ENCODE data around the gene H2BK1.

Gene H2BK1

DNA sequence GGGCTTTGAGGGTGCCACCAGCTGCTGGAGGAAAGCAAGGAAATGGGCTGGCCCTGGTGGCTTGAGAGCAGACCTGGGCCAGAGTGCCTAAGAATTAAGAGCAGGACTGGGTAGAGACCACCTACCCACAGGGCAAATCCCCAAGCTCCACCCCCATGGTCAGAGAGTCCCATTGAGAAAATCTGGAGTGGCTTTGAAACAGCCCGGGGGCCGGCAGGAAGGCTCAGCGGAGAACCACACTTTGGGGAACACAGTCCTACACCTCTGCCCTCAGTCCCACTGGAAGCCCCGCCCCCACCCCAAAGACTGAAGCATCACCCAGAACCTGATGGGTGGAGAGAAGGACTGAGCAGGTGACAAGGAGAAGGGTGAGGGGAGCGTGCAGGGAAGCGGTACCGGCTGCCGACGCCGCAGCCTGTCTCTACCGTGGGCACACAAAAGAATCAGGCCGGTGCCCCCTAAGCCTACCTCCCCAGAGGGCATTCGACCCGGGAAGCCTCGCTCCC is 34.6 kb upstream of the H2BK1 start:
- DNase-seq: no peak

DNA sequence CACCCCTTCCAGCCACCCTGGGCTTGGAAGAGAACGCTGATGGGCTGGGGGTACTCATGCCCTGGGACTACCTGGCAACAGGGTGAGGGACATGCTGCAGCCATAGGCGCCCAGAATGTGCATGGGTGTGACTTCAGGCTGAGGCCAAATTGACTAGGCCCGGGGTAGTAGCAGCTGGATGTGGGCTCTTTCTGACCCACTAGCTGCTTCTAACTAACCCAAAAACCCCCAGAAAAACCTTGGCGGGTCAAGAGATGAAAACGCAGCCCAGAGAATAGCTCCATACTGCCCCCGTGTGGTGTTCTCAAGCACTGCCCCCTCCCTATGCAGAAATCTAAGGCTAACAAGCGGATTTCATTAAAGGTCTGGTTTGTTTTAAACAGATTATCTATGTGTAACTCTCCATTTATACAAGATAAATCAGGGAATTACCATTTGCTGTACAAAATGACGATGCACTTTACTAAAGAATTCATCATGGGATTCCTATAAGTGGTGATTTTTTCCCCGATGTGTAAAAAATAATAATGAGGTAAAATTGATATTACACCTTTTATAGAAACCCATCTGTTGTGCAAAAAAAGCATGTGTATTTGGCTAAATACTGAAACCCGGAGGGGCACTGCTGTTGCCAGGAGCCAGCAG is 34.0 kb upstream of the H2BK1 start:
- peak; percentile 55 for DNase-seq

DNA sequence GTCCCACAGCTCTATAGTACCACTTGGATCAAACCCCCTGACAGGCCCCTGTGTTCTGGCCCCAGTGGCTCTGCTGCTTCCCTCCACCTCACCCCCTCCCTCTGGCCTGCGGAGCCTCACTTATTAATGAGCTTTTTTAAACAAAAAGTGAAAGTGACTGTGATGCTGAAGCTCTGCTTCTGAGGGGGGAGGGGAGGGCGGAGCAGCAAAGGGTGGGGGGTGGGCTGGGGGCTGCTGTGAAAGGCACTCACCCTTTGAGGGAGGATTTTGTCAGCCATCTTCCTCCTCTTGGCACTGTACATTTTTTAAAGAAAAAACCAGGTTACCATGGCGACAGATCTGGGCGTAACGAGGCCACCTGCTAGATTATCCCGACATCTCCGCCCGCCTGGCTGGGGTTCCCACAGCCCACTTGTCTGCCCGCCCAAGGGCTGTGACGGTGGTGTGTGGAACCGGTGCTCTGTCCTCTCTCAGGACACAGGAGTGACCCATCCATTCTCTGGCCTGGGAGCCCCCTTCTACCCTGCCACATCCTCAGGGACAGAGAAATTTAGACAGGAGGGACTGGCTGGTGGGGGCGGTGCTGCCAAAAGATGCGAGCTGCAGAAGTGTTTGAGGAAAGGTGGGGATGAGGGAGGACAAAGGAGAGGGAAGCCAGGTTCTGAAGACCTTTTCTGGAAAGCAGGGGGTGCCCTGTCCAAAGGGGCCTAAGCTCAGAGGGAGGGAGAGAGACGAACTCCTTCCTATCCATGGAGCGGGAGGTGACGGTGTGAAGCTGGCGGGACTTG is 33.3 kb upstream of the H2BK1 start:
- peak; percentile 34 for DNase-seq

DNA sequence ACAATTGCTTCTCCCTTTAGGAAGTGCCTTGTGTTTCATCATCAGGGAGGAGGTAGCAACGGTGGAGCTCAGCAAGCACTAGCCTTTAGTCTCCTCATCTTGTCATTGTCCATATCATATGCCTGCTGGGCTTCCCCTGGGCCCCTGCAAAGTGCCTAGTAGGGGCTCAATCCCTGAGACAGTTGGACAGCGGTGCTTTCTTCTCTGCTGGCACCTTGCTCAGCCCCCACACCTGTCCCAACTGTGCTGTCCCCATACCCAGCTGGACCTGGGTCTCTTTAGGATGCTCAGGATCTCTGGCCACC is 32.7 kb upstream of the H2BK1 start:
- no peak for DNase-seq

DNA sequence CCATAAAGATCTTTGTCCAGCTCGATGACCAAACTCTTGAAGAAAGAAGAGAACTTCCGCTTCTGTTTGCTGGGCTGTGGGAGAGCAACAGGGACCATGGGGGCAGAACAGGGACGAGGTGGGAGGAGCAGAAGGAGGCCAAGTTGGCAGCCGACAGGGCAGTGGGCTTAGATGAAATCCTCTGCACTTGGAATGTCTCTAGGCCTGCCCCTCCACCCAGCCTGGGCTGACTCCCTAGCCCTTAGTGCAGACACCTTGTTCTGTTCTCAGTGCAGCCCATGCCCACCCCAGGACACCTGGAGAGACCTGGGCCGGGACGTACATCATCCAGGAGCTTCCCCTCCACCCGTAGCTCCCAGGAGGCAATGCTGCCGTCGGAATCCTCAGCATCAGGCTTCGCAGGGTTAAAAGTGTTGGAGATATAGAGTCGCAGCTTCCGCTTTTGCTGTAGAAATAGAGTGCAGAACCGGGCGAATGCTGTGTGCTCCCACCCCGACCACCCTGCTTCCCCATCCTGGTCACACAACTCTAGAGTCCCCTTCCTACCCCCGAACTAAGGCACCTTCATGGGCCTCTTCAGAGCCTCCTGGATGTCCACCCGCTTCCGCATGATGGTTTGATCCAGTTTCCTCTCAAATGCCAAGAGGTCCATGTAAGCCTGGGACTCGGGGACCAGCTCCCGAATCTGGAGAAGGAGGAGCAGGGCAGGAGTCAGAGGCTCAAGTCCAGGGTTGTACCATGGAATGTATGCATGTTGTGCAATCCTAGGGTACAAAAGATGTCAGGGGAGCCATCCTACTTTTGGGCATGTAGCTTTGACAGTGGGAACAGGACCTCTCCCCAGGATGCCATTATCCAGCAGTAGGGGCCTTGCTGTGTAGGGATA is 32.1 kb upstream of the H2BK1 start:
- DNase-seq: no peak

DNA sequence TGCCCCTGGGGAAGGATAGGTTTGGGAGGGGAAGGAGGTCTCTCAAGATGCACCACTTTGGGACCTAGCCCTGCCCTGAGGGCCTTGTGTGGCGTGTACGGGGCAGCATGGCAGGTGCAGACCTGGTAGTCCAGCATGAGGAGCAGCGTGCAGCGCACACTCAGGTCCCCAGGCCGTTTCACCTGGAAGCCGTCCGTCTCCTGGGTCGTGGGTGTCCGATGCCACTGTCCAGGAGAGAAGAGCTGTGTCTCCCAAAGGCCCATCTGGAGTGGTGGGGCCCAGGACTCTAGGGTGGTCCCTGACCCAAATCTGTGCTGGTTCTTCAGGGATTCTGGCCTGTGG is 31.4 kb upstream of the H2BK1 start:
- DNase-seq: no peak

DNA sequence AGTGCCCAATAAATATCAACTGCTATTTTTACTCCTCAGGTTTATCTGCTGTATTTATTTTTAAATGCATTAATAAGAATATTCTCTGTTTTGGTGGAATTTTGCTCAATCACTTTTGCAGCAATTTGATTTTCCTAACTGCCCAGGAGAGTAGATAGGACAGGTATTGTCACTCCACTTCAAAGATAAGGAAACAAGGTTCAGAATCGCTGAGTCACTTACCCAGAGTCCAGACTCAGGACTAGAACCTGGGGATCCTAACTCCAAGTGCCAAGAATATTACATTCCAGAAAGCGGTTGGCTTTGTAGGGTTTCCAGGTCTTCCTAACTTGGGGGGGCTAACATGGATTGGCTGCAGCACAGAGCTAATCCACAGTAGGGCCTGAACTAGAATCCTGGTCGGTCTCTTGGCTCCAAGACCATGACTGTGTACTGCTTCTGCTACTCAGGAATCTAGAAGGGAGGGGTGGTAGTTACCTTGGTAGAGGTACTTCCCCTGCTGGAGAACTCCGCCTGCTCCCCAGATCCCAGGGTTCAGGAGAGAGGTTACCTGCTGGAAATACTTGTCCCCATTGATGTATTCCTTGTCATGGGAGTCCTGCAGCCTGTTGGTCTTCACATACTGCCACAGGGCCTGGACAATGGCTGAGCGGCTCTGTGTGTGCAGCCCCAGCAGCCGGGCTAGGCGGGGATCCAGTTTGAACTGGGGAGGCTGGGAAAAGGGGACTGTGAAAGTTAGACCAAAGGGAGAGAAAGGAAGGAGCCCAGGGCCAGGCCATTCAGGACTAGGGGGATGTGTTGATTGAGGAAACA is 30.9 kb upstream of the H2BK1 start:
- DNase-seq: no peak

DNA sequence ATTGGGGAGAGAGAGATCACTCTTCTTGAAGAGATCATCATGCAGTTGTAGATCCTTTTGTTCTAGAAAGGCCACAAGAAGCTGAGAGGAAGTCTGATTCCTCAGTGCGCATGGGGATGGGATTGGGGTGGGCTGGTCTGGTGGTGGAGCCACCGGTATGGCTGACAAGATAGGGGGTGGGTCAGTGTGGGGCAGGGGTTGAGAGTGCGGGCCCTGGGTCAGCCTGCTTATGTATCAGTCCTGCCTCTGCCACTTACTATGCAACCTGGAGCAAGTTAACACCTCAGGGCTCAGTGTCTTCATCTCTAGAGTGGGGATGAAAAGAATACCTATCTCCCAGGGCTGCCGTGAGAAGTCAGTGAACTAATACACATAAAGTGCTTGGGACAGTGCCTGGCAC is 30.2 kb upstream of the H2BK1 start:
- no peak for DNase-seq

DNA sequence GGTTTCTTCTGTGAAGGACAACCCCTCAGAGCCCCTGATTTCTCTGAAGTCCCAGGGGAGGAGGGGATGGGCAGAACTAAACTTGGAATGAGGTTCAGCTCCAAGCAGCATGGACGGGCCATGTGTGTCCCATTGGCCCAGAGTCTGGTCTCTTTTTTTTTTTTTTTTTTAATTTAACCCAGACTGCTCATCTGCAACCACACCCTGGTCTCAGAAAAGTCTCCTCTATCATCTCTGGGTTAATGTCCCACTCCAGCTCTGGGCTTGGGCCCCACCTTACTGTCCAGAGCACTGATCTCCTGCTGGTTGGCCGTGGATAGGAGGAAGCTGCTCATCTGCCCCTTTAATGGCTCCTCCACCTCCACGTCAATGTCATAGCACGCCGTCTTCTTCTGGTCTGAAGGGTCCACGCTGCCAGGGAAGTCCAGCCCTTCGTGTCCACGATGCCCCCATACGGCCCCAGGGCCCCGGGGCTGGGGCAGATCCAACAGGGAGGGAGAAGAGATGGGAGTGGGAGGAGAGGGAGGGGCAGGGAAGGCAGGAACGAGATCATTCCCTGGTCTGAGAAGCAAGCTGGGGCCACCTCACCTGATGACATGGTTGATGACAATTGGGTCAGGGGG is 29.7 kb upstream of the H2BK1 start:
- DNase-seq: no peak

DNA sequence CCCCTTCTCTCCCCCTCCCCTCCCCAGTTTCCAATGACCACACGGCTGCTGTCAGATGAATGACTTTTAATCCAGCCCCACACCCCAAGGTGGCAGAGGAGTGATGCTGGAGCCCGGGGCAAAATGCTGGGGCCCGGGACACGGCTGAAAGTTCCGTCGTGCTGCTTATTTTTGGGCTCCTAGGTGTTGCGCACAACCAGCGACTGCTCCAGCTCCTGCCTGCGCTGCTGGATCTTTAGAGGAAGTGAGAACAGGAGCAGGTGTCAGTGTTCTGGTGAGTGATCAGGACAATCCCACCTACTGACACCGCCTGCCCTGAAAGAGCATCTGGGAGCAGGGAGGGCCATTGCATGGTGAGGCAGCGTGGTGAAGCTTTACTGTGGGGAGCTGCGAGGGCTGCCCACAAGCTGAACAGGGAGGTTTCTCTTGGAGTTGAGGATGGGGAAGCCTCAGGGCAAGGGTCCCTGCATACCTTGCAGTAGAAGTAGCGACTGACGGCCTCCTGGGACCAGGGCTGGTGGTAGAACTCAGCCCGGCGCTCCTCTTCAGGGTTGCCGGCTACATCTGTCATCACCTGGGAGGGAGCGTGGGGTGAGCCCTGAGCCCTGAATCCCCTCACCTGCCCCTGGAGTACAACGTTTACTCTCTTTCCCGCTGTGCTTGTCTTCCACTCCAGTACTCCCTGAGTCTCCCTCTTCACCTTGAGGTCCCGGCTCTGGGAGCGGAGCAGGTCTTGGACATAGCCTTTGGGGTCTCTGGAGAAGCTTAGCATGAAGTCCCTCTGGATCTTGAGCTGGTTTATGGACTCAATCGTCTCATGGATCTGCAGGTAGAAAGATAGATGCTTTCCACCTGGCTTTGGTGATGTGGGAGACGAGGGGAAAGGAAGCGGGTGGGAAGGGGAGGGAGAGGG is 28.9 kb upstream of the H2BK1 start:
- no peak for DNase-seq

DNA sequence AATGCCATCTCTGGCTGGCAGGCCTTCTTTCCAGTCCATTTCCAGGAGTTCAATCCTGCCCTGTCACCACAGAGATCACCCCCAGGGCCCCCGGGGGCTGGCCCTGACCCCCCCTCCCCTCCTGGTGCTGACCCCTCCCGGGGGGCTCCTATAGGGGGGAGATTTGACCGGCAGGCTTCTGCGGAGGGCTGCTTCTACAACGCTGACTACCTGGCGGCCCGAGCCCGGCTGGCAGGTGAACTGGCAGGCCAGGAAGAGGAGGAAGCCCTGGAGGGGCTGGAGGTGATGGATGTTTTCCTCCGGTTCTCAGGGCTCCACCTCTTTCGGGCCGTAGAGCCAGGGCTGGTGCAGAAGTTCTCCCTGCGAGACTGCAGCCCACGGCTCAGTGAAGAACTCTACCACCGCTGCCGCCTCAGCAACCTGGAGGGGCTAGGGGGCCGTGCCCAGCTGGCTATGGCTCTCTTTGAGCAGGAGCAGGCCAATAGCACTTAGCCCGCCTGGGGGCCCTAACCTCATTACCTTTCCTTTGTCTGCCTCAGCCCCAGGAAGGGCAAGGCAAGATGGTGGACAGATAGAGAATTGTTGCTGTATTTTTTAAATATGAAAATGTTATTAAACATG is 28.0 kb upstream of the H2BK1 start:
- DNase-seq: no peak

DNA sequence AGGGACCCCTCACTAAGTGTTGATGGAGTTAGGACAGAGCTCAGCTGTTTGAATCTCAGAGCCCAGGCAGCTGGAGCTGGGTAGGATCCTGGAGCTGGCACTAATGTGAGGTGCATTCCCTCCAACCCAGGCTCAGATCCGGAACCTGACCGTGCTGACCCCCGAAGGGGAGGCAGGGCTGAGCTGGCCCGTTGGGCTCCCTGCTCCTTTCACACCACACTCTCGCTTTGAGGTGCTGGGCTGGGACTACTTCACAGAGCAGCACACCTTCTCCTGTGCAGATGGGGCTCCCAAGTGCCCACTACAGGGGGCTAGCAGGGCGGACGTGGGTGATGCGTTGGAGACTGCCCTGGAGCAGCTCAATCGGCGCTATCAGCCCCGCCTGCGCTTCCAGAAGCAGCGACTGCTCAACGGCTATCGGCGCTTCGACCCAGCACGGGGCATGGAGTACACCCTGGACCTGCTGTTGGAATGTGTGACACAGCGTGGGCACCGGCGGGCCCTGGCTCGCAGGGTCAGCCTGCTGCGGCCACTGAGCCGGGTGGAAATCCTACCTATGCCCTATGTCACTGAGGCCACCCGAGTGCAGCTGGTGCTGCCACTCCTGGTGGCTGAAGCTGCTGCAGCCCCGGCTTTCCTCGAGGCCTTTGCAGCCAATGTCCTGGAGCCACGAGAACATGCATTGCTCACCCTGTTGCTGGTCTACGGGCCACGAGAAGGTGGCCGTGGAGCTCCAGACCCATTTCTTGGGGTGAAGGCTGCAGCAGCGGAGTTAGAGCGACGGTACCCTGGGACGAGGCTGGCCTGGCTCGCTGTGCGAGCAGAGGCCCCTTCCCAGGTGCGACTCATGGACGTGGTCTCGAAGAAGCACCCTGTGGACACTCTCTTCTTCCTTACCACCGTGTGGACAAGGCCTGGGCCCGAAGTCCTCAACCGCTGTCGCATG is 27.2 kb upstream of the H2BK1 start:
- no peak for DNase-seq

DNA sequence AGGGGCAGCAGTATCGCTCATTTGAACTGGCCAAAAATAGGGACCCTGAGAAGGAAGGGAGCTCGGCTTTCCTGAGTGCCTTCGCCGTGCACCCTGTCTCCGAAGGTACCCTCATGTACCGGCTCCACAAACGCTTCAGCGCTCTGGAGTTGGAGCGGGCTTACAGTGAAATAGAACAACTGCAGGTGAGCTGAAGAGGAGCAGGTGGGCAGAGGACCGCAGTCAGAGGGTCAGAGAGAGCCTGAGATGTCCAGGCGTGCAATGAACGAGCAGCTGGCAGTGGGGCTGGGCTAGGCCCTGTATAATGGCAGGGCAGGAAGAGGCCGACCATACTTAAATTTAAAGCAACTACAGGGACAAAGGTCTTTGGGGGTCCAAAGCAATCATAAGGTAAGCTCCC is 26.1 kb upstream of the H2BK1 start:
- no peak for DNase-seq

DNA sequence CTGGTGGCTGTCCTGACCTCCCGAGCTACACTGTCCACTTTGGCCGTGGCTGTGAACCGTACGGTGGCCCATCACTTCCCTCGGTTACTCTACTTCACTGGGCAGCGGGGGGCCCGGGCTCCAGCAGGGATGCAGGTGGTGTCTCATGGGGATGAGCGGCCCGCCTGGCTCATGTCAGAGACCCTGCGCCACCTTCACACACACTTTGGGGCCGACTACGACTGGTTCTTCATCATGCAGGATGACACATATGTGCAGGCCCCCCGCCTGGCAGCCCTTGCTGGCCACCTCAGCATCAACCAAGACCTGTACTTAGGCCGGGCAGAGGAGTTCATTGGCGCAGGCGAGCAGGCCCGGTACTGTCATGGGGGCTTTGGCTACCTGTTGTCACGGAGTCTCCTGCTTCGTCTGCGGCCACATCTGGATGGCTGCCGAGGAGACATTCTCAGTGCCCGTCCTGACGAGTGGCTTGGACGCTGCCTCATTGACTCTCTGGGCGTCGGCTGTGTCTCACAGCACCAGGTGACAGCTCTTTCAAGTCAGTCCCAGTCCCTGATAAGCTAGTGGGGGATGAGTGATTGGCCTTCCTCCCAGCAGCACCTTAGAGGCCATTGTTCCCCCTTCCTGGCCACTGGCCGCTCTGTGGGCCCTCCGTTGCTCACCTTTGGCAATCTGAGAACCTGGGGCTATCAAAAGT is 25.0 kb upstream of the H2BK1 start:
- DNase-seq: no peak

DNA sequence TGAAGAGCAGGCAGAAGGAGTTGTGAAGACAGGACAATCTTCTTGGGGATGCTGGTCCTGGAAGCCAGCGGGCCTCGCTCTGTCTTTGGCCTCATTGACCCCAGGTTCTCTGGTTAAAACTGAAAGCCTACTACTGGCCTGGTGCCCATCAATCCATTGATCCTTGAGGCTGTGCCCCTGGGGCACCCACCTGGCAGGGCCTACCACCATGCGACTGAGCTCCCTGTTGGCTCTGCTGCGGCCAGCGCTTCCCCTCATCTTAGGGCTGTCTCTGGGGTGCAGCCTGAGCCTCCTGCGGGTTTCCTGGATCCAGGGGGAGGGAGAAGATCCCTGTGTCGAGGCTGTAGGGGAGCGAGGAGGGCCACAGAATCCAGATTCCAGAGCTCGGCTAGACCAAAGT is 23.5 kb upstream of the H2BK1 start:
- DNase-seq: no peak

DNA sequence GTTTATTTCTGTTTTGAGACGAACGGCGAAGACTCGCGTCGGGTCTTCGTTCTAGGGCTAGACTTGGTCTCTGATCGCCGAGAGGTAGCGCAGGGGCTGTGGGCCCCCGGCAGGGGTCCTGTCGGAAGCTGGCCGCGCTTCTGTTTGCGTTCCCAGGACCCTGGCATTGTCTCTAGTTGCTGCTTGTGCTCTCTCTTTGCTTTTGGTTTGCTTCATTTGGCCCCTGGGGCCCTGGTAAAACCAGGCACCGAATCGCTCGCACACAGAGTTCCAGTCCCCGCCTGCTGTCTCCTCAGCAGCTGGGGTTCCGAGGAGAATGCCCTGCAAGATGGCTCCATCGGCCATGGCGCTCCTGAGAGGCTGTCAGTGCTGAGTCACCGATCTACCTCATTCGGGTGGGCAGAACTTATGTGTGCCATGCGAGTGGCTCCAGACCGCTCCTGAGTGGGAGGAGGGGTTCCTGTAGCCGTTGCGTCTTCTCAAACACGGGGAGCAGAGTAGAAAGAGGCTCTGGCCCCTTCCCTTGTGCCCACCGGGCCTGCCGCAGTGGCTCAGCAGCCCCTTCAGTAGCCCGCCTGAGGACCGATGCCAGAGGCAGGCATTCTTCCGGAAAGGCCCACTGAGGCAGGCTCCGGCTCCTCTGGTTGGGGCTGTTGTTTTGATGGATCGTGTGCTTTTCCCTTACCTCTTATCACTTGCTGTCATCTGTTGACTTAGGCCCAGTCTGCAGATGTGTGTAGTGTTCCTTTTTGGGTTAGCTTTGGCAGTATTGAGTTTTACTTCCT is 22.8 kb upstream of the H2BK1 start:
- peak; percentile 77 for DNase-seq

DNA sequence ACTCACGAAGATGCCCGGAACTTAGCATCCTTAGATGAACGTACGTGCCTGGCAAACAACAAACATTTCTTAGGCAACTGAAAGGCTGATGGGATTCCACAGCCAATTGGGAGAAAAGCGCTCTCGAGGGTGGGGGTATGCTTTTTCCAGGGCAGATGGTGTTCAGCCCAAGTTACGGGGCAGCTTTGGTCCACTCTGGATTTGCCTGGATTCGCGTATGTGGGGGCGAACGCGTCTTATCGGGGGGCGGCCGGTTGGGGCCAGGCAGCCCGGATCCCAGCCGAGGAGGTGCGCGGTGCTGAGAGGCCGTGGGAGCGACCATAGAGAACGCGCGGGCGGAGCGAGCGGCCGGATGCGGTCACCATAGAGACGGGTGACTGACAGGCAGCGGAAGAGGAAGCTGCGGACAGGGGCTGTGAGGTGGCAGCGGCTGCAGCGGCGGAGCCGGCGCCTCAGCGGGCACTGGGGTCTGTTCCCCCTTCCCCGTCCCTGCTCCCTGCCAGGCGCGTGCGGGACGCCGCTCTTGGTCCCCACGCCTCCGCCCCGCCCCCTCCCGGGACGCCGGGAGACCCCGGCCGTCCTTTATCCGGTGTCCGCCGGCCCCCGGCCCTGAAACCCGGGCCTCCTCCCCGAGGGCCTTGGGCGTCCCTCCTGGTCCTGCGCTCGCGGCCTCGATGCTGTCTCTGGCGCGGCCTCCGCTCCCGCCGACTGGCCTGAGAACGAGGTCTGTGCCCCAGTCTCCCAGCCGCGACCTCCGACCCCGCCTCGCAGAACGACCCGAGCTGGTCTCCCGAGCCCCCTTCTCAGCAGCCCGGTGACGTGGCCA is 22.0 kb upstream of the H2BK1 start, which contains the start of gene CHPF2:
Gene CHPF2 (plus strand): TSS at position 393 of the 826 bp plus-strand sequence. CDS start 1,529 bp downstream, outside the sequence.
- DNase-seq: peak; percentile 89
